CD14-positive monocyte (primary cell): Measurements from ENCODE around the gene INTS14. TPM values are rescaled to one million over a fixed set of nuclear protein-coding genes. Genes with fewer than 3 reads are reported as not detected.

Experiments used
- DNase-seq, 3 donors: peaks; one replicate each; pipeline ENCODE4 v3.0.0-alpha.2; 2011 to 2022
- H2AFZ ChIP-seq: 2 replicates; pipeline ENCODE4 v1.6.0; 2012; ENCODE audit warnings: mild to moderate bottlenecking, low read depth, low read length, inconsistent platforms; ENCODE audit not compliant: insufficient read depth, poor library complexity, severe bottlenecking
- H3K27ac ChIP-seq, 2 donors: 1 replicate in 1 of 2; 2 replicates in 1 of 2; pipeline ENCODE4 v1.5.1; 2012 to 2013; ENCODE audit warnings: low read length in 2 of 2, control low read depth in 1 of 2, inconsistent platforms in 1 of 2, low read depth in 1 of 2, mild to moderate bottlenecking in 1 of 2
- H3K27me3 ChIP-seq, 2 donors: one replicate each; pipeline versions ENCODE4 v1.6.0 to v1.6.1; 2011 to 2013; ENCODE audit warnings: low read length in 2 of 2; ENCODE audit not compliant: control insufficient read depth in 2 of 2, insufficient read depth in 2 of 2
- H3K36me3 ChIP-seq, 2 donors: replicated peaks in 1 of 2; 1 replicate in 1 of 2; 2 replicates in 1 of 2; pipeline versions ENCODE4 v1.5.1 to v1.6.1; 2012 to 2013; ENCODE audit warnings: low read length in 2 of 2, control low read depth in 1 of 2, inconsistent platforms in 1 of 2, mild to moderate bottlenecking in 1 of 2; ENCODE audit not compliant: insufficient read depth in 2 of 2, control insufficient read depth in 1 of 2
- H3K4me1 ChIP-seq, 2 donors: 1 replicate in 1 of 2; 2 replicates in 1 of 2; pipeline versions ENCODE4 v1.5.1 to v1.6.1; 2012 to 2013; ENCODE audit warnings: low read length in 2 of 2, control low read depth in 1 of 2, inconsistent platforms in 1 of 2, mild to moderate bottlenecking in 1 of 2, moderate library complexity in 1 of 2; ENCODE audit not compliant: insufficient read depth in 2 of 2, control insufficient read depth in 1 of 2
- H3K4me2 ChIP-seq: replicated peaks from 2 replicates; pipeline ENCODE3; 2012; ENCODE audit warnings: low read length, moderate library complexity, mild to moderate bottlenecking; ENCODE audit not compliant: poor library complexity, severe bottlenecking; ENCODE audit errors: extremely low read depth
- H3K4me3 ChIP-seq, 3 experiments: fragments of 200-600 bp in 1 of 3; sonication (generic) in 1 of 3; replicated peaks in 1 of 3; 1 replicate in 2 of 3; 2 replicates in 1 of 3; pipeline ENCODE4 v1.5.1; 2011 to 2013; ENCODE audit warnings: low read length in 3 of 3, mild to moderate bottlenecking in 3 of 3, control low read depth in 2 of 3, low read depth in 2 of 3, inconsistent platforms in 1 of 3, moderate library complexity in 1 of 3
- H3K79me2 ChIP-seq: 2 replicates; pipeline ENCODE4 v1.6.0; 2012; ENCODE audit warnings: mild to moderate bottlenecking, control low read depth, inconsistent platforms, low read length, moderate library complexity; ENCODE audit not compliant: insufficient read depth
- H3K9ac ChIP-seq: 2 replicates; pipeline ENCODE4 v1.6.0; 2017; ENCODE audit warnings: low read length, mild to moderate bottlenecking; ENCODE audit not compliant: insufficient read depth, poor library complexity, severe bottlenecking
- H3K9me3 ChIP-seq, 2 donors: replicated peaks in 1 of 2; 1 replicate in 1 of 2; 2 replicates in 1 of 2; pipeline versions ENCODE4 v1.5.1 to v1.6.1; 2012 to 2013; ENCODE audit warnings: low read length in 2 of 2, control low read depth in 1 of 2; ENCODE audit not compliant: control insufficient read depth in 1 of 2, insufficient read depth in 1 of 2
- H4K20me1 ChIP-seq: 2 replicates; pipeline ENCODE4 v1.6.0; 2012; ENCODE audit warnings: mild to moderate bottlenecking, low read length, control low read depth, moderate library complexity; ENCODE audit not compliant: insufficient read depth
- H3K27ac Mint-ChIP-seq, 7 donors: one replicate each; pipeline ENCODE4 v1.8.0; 2020; ENCODE audit warnings: mild to moderate bottlenecking in 7 of 7, mixed read lengths in 7 of 7, moderate library complexity in 6 of 7, inconsistent platforms in 2 of 7
- H3K27me3 Mint-ChIP-seq, 3 donors: one replicate each; pipeline ENCODE4 v1.8.0; 2021 to 2022; ENCODE audit warnings: low read depth in 3 of 3, mild to moderate bottlenecking in 3 of 3, mixed read lengths in 3 of 3, moderate library complexity in 3 of 3, inconsistent platforms in 1 of 3
- H3K36me3 Mint-ChIP-seq, 2 donors: one replicate each; pipeline ENCODE4 v1.8.0; 2020; ENCODE audit warnings: mixed read lengths in 2 of 2, inconsistent platforms in 1 of 2, mild to moderate bottlenecking in 1 of 2
- H3K4me1 Mint-ChIP-seq: one replicate; pipeline ENCODE4 v1.8.0; 2020; ENCODE audit warnings: mild to moderate bottlenecking, mixed read lengths
- H3K4me3 Mint-ChIP-seq, 2 donors: one replicate each; pipeline ENCODE4 v1.8.0; 2020; ENCODE audit warnings: mild to moderate bottlenecking in 2 of 2, mixed read lengths in 2 of 2, moderate library complexity in 1 of 2
- H3K9me3 Mint-ChIP-seq, 7 donors: one replicate each; pipeline ENCODE4 v1.8.0; 2020 to 2022; ENCODE audit warnings: mixed read lengths in 7 of 7, mild to moderate bottlenecking in 6 of 7, moderate library complexity in 6 of 7, inconsistent platforms in 2 of 7
- WGBS: methylation state at CpG from one replicate; pipeline ENCODE4 v1.1.5; 2013; ENCODE audit warnings: missing lambda C conversion rate; ENCODE audit not compliant: insufficient coverage; 5-methylcytosine and 5-hydroxymethylcytosine counted together
- intact Hi-C, 2 donors: fragments of 100-400 bp; cut with micrococcal nuclease; formaldehyde crosslinking; loops; one replicate each; pipeline versions ENCODE4 v1.15.0 to v1.15.1; 2023
- polyA plus RNA-seq, 3 donors: library from polyadenylated mRNA; depleted of rRNA in 1 of 3; unstranded in 2 of 3; stranded (reverse) in 1 of 3; fragments of 300-500 nt in 2 of 3; fragments of >200 nt in 1 of 3; fragmentation: Illumina TruSeq in 2 of 3; gene quantifications; 1 replicate in 2 of 3; 2 replicates in 1 of 3; pipeline ENCODE4 v1.2.3, GENCODE V29; 2012 to 2021
- TF ChIP-seq, protein P1 (sequence below): fragments of 200-600 bp; IDR thresholded peaks from one replicate; pipeline ENCODE4 v1.8.0; 2022; ENCODE audit warnings: antibody characterized with exemption, mild to moderate bottlenecking

Gene INTS14
- polyA plus RNA-seq, 3 donors, result 10.1 to 20.3 (median 12.0) TPM

DNA sequence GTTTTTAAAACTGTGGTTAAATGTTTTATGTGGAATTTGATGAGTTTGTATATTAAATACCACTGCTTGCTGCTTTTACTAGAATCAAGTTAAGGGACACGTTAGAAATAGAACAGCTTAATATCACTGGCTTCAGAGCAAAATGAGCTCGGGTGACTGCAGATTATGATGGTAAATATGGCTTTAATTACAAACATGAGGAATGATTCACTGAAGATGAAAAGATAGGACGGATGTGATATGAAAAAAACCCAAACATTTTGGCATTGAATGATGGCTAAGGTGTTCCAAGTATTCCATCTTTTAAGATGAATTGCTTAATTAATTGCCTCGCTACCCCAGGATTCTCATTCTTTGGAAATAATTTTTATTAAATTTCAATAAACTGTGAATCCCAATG, 44.5 kb upstream of the INTS14 start:
- Histone ChIP-seq H3K4me3 (no peak overlapping the region), H3K36me3 (peaks cover 80 to 93% of the 10 kb centered on the region in 2 donors), H2AFZ (no peak overlapping the region), H3K4me1 (no peaks in the 10 kb centered on the region), H3K9me3 (no peaks in the 10 kb centered on the region), H3K9ac (no peak overlapping the region), H3K4me2 (no peak overlapping the region), H3K27me3 (no peaks in the 10 kb centered on the region), H3K79me2 (no peaks in the 10 kb centered on the region), H3K27ac (no peak overlapping the region), H4K20me1 (no peaks in the 10 kb centered on the region)
- DNase-seq, result no peak
- Mint-ChIP-seq H3K36me3 (peaks cover 70 to 90% of the 10 kb centered on the region in 2 donors), H3K4me1 (no peaks in the 10 kb centered on the region), H3K4me3 (no peak overlapping the region), H3K27ac (no peak overlapping the region), H3K27me3 (no peaks in the 10 kb centered on the region), H3K9me3 (no peaks in the 10 kb centered on the region)
- 100% methylated on average over 2 of the region's 4 CpGs for WGBS
- intact Hi-C loops, result no loop called here
- TF ChIP-seq, protein P1, sequence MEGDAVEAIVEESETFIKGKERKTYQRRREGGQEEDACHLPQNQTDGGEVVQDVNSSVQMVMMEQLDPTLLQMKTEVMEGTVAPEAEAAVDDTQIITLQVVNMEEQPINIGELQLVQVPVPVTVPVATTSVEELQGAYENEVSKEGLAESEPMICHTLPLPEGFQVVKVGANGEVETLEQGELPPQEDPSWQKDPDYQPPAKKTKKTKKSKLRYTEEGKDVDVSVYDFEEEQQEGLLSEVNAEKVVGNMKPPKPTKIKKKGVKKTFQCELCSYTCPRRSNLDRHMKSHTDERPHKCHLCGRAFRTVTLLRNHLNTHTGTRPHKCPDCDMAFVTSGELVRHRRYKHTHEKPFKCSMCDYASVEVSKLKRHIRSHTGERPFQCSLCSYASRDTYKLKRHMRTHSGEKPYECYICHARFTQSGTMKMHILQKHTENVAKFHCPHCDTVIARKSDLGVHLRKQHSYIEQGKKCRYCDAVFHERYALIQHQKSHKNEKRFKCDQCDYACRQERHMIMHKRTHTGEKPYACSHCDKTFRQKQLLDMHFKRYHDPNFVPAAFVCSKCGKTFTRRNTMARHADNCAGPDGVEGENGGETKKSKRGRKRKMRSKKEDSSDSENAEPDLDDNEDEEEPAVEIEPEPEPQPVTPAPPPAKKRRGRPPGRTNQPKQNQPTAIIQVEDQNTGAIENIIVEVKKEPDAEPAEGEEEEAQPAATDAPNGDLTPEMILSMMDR, result no peak

DNA sequence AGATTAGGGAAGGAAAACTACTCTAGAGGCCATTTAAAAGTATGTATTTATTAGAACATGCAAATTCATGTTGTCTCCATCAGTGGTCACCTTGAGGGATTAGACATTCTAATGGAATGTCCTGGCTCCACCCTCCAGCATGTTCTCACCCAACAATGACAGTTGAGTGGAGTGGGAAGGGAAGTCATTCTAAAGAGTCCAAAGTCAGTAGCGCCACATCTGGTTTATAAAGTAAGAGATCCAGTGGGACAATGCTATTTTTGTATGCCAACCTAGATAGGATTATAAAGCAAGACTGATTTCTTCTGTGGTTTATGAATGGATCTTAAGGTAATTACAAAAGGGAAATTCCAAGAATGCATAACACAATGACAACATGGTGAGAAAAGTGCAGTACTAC, 44.1 kb upstream of the INTS14 start:
- Histone ChIP-seq H3K4me1 (no peaks in the 10 kb centered on the region), H3K36me3 (peaks cover 76 to 88% of the 10 kb centered on the region in 2 donors), H3K9me3 (no peaks in the 10 kb centered on the region), H4K20me1 (no peaks in the 10 kb centered on the region), H3K79me2 (no peaks in the 10 kb centered on the region), H3K4me2 (no peak overlapping the region), H3K27me3 (no peaks in the 10 kb centered on the region), H2AFZ (no peak overlapping the region), H3K9ac (no peak overlapping the region), H3K27ac (no peak overlapping the region), H3K4me3 (no peak overlapping the region)
- Mint-ChIP-seq H3K27ac (no peak overlapping the region), H3K27me3 (no peaks in the 10 kb centered on the region), H3K4me1 (no peaks in the 10 kb centered on the region), H3K4me3 (no peak overlapping the region), H3K9me3 (no peaks in the 10 kb centered on the region), H3K36me3 (peaks cover 66 to 87% of the 10 kb centered on the region in 2 donors)
- TF ChIP-seq, protein P1, result no peak
- intact Hi-C loops, result no loop called here
- WGBS, result no CpG with 5 or more reads among the region's 1 CpG
- DNase-seq, result no peak
